ENCODE measurements around the gene AKAP13.

GRCh38 chr15:85786781-85787114 is 406.3 kb downstream of the AKAP13 start:
- TF ChIP-seq HDAC6 (IDR thresholded peaks at IDR 0.05; ENCODE audit: low read depth, low read length) (no peak), GTF2F1 (IDR thresholded peaks at IDR 0.05; ENCODE audit: borderline replicate concordance, low read depth, low read length) (no peak), CTCF (IDR thresholded peaks at IDR 0.05; ENCODE audit: control extremely low read depth in 1 of 3, insufficient read depth in 1 of 3, low read depth in 1 of 3, low read length in 3 of 3) (no peak)

All from H1 (cell line).